Muscle of leg (tissue), 11 donors: ENCODE data around the gene MYL6. TPM values are rescaled to one million over a fixed set of nuclear protein-coding genes. Genes with fewer than 3 reads are reported as not detected.

Experiments used
- DNase-seq: peaks from one replicate; pipeline ENCODE4 v3.0.0; 2013
- H3K27ac ChIP-seq: one replicate; pipeline ENCODE4 v1.5.1; 2013; ENCODE audit warnings: mild to moderate bottlenecking, low read length, control low read depth
- H3K27me3 ChIP-seq: one replicate; pipeline ENCODE4 v1.6.1; 2013; ENCODE audit warnings: low read length; ENCODE audit not compliant: control insufficient read depth, insufficient read depth
- H3K36me3 ChIP-seq: one replicate; pipeline ENCODE4 v1.6.1; 2013; ENCODE audit warnings: low read length; ENCODE audit not compliant: control insufficient read depth, insufficient read depth
- H3K4me1 ChIP-seq: one replicate; pipeline ENCODE4 v1.6.1; 2013; ENCODE audit warnings: low read length; ENCODE audit not compliant: control insufficient read depth, insufficient read depth
- H3K4me3 ChIP-seq: one replicate; pipeline ENCODE4 v1.5.1; 2013; ENCODE audit warnings: low read length, control low read depth
- H3K9me3 ChIP-seq: replicated peaks from 2 replicates; pipeline ENCODE4 v1.6.1; 2013; ENCODE audit warnings: low read depth, low read length; ENCODE audit not compliant: control insufficient read depth
- WGBS: methylation state at CpG from one replicate; pipeline ENCODE4 v1.1.5; 2013; ENCODE audit warnings: missing lambda C conversion rate; ENCODE audit not compliant: insufficient coverage; 5-methylcytosine and 5-hydroxymethylcytosine counted together
- polyA plus RNA-seq, 8 donors: library from polyadenylated mRNA; unstranded; fragments of 120-200 nt; gene quantifications; one replicate each; pipeline versions ENCODE4 v1.2.1 to v1.2.3, GENCODE V29; 2013; ENCODE audit warnings: inconsistent platforms in 1 of 8, low replicate concordance in 1 of 8; ENCODE audit not compliant: insufficient read length in 8 of 8, insufficient read depth in 1 of 8
- total RNA-seq: library from RNA; stranded (reverse); fragments of 120-200 nt; gene quantifications from one replicate; pipeline ENCODE4 v1.2.4, GENCODE V29; 2013

The MYL6 gene
- total and polyA plus RNA-seq, 9 donors: 1,431 to 2,233 (median 1,650) TPM

DNA sequence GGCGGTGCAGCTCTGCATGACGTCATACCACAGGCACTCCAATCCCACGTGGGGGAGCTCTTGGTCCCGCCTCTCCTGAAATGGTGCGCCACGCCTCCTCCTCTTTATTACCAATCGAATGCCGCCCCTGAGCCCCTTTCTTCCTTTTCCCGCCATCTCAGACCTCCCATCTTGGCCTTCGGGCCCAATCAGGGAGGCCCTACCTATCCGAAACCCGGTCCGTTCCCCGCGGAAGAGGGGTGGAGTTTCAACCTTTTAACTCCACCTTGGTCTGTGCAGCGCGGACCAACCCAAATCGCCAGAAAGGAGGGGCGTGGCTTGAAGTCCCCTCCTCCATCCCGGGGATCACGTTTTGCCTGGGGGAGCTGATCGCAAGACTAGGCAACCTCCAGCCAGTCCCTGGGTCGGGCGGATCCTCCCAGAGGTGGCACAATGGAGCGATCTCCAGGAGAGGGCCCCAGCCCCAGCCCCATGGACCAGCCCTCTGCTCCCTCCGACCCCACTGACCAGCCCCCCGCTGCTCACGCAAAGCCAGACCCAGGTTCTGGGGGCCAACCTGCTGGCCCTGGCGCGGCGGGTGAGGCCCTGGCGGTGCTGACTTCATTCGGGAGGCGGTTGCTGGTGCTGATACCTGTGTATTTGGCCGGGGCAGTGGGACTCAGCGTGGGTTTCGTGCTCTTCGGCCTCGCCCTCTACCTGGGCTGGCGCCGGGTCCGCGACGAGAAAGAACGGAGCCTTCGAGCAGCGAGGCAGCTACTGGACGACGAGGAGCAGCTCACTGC, 30.1 kb upstream of the MYL6 start, which contains the start of gene ESYT1:
Gene ESYT1 (plus strand): TSS at position 380 of the 782 bp plus-strand sequence. CDS start 53 bp downstream, at position 433.
- H3K4me1 ChIP-seq: peaks cover 38% of the 10 kb centered on the region
- no peaks in the 10 kb centered on the region for H3K27me3 ChIP-seq
- H3K9me3 ChIP-seq: no peaks in the 10 kb centered on the region
- DNase-seq: peak; percentile 100
- H3K27ac ChIP-seq: peak within 1 kb of the TSS; percentile 98
- peak within 1 kb of the TSS; percentile 99 for H3K4me3 ChIP-seq
- WGBS: under 1% methylated on average over 48 of the region's 49 CpGs
- H3K36me3 ChIP-seq: peaks cover 35% of the 10 kb centered on the region

DNA sequence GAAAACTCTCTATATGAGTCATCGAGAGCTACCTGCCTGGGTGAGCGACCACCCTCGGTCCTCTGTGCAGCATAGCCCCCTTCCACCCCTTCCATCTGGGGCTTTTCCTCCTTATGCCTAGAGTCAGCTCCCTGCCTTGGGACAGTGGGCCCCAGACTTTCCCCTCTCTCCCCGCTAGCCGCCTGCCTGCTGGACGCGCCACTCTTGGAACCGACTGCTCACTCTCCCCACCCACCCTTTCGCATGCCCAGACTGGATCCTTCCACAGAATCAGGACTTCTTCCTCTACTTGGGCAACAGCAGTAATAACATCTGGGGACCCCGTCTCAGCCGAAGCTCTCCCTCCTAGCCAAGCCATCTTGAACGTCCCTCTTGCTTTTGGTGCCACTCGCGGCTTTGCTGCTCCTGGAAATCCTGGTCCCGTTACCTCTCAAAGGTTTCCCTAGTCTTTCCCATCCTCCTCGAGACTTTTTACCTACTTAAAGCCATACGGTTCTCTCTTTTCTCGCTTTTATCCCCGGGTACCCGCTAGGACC, 29.4 kb upstream of the MYL6 start:
- DNase-seq: peak; percentile 54
- Histone ChIP-seq H3K9me3 (no peaks in the 10 kb centered on the region), H3K4me1 (peaks cover 38% of the 10 kb centered on the region), H3K27ac (peak overlapping the region; percentile 98), H3K36me3 (peaks cover 38% of the 10 kb centered on the region), H3K4me3 (peak overlapping the region; percentile 99), H3K27me3 (no peaks in the 10 kb centered on the region)
- WGBS: 0% methylated on average over 15 of the region's 20 CpGs

DNA sequence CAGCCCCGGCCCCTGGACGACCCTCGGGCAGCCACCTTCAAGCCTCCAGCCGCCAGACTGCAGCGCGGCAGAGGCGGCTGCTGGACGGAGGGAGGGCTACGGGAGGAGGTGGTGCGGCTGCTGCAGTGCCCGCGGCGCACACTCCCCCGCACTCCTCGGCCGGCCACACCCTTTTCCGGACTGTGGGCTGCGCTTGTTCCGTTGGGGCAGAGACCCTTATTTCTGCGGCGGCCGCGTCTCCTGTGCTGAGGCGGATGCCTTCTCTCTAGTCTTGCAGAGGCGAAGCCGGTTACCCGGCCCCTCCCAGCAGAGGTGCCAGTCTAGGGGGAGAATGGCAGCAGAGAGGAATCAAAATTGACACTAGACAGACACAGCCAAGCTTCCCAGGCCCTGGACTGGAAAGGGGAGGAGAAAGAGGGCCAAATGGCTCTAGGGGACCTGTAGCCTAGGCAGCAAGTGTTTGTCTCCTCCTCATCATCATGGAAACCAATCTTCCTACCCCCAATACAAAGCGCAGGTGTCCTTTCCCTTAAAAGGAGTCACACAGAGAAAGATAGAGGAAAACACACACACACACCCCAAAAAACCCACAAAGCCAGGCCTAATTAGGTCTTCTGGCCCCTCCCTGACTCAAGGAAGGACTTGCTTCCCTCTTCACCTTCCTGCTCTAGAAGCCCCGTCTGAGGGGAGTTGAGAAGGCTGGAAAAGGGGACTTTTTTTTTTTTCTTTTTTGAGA, 28.8 kb upstream of the MYL6 start:
- DNase-seq: peak; percentile 65
- H3K27me3 ChIP-seq: no peaks in the 10 kb centered on the region
- H3K9me3 ChIP-seq: no peaks in the 10 kb centered on the region
- H3K27ac ChIP-seq: peak overlapping the region; percentile 98
- WGBS: under 1% methylated on average over 23 of the region's 29 CpGs
- peaks cover 38% of the 10 kb centered on the region for H3K4me1 ChIP-seq
- peak overlapping the region; percentile 99 for H3K4me3 ChIP-seq
- peaks cover 41% of the 10 kb centered on the region for H3K36me3 ChIP-seq

DNA sequence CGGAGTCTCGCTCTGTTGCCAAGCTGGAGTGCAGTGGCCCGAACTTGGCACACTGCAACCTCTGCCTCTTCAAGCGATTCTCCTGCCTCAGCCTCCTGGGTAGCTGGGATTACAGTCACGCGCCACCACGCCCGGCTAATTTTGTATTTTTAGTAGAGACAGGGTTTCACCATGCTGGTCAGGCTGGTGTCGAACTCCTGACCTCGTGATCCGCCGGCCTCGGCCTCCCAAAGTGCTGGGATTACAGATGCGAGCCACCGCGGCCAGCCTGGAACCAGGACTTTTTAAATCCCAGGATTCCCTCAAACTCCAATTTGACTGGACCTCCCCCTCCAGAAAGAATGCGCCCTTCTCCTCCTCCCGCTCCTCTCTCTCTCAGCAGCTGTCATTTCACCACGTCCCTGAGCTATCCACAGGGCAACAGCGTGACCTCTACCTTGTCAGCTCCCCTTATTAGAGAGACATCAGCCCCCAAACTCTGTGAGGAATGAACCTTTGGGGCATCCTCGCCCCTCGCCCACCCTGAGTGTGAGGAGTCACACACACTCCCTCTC, 28.1 kb upstream of the MYL6 start:
- H3K4me3 ChIP-seq: peak overlapping the region; percentile 99
- H3K9me3 ChIP-seq: no peaks in the 10 kb centered on the region
- no peaks in the 10 kb centered on the region for H3K27me3 ChIP-seq
- peak overlapping the region; percentile 98 for H3K27ac ChIP-seq
- peak; percentile 34 for DNase-seq
- H3K36me3 ChIP-seq: peaks cover 46% of the 10 kb centered on the region
- peaks cover 38% of the 10 kb centered on the region for H3K4me1 ChIP-seq
- WGBS: 43% methylated on average over 14 of the region's 22 CpGs

DNA sequence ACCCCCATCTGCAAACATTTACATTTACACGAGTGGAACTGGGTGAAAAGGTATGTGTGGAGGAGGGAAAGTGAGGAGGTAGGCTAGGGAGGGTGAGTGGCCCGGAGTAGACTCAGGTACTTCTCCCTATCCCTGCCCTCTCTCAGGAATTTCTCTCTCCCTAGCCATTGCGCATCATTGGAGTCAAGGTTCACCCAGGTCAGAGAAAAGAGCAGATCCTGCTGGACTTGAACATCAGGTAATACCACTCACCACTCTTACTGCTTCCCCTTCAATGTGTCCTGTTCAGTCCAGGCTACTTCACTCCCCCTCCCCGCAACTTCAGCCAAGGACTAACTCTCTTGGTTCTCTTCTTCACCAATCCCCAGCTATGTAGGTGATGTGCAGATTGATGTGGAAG, 27.3 kb upstream of the MYL6 start:
- no peak for DNase-seq
- Histone ChIP-seq H3K27me3 (no peaks in the 10 kb centered on the region), H3K4me3 (no peak overlapping the region), H3K4me1 (peaks cover 35% of the 10 kb centered on the region), H3K27ac (peak overlapping the region; percentile 49), H3K36me3 (peaks cover 52% of the 10 kb centered on the region), H3K9me3 (no peaks in the 10 kb centered on the region)
- 100% methylated on average over 1 of the region's 4 CpGs for WGBS

DNA sequence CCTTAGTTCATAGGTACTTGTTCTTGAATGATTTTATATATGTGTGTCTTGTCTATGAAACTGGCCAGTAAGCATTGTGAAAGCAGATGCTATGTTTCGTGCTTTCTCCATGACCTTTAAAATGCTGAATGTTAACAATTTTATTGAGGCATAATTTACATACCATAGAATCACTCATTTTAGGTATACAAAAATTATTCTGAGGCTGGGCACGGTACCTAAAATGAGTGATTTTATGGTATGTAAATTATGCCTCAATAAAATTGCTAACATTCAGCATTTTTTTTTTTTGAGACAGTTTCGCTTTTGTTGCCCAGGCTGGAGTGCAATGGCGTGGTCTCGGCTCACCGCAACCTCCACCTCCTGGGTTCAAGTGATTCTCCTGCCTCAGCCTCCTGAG, 23.3 kb upstream of the MYL6 start:
- Histone ChIP-seq H3K36me3 (peaks cover 92% of the 10 kb centered on the region), H3K27ac (no peak overlapping the region), H3K9me3 (no peaks in the 10 kb centered on the region), H3K4me3 (no peak overlapping the region), H3K27me3 (no peaks in the 10 kb centered on the region), H3K4me1 (peaks cover 7% of the 10 kb centered on the region)
- DNase-seq: no peak
- WGBS: no CpG with 5 or more reads among the region's 6 CpGs

DNA sequence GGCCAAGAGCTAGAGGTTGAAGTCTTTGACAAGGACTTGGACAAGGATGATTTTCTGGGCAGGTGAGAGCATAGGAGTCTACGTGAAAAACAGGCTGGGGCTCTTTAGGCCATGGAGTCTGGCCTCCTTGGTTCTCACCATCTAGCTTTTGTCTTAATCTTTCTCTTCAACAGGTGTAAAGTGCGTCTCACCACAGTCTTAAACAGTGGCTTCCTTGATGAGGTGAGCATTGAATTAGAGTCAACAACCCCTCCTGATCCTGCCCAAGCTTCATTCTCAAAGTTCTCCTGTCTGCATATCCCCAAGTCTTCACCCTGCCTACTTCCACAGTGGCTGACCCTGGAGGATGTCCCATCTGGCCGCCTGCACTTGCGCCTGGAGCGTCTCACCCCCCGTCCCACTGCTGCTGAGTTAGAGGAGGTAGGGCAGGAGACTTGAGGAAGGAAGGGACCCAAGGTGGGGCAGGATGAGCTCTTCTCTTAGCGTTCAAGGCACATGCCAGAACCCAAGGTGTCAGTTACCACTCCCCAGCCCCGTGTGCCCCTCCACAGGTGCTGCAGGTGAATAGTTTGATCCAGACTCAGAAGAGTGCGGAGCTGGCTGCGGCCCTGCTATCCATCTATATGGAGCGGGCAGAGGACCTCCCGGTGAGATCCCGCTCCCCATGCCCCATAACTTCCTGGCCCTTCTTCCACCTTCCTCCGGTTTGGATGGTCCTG, 20.1 kb upstream of the MYL6 start:
- Histone ChIP-seq H3K27ac (no peak overlapping the region), H3K4me1 (no peaks in the 10 kb centered on the region), H3K36me3 (peaks cover 88% of the 10 kb centered on the region), H3K4me3 (no peak overlapping the region), H3K9me3 (no peaks in the 10 kb centered on the region), H3K27me3 (no peaks in the 10 kb centered on the region)
- 91% methylated on average over 5 of the region's 14 CpGs for WGBS
- DNase-seq: no peak

DNA sequence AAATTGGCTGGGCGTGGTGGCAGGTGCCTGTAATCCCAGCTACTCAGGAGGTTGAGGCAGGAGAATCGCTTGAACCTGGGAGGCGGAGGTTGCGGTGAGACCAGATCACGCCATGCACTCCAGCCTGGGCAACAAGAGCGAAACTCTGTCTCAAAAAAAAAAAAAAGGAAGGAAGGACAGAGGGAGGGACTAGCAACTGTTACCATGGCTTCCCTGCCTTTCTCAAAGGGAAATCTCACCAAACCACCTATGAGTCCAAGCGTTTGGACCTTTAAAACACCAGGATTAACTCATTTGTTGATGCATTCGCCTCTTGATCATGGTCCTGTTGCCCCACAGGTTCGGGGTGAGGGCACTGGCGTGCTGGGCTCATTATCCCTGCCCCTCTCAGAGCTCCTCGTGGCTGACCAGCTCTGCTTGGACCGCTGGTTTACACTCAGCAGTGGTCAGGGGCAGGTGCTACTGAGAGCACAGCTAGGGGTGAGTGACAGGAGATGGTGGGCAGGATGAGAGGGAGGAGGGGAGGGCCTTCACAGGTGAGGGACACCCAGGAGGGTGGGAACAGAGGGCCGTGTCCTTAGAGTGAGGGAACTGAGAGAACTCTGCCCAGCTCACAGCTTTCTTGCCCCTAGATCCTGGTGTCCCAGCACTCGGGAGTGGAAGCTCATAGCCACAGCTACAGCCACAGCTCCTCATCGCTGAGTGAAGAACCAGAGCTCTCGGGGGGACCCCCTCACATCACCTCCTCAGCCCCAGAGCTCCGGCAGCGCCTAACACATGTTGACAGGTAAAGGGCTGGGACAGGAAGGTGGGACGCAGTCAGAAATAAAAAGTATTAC, 16.0 kb upstream of the MYL6 start:
- WGBS: 84% methylated on average over 12 of the region's 19 CpGs
- Histone ChIP-seq H3K9me3 (no peaks in the 10 kb centered on the region), H3K36me3 (peaks cover 74% of the 10 kb centered on the region), H3K27ac (no peak overlapping the region), H3K4me3 (no peak overlapping the region), H3K4me1 (peaks cover 8% of the 10 kb centered on the region), H3K27me3 (no peaks in the 10 kb centered on the region)
- no peak for DNase-seq

DNA sequence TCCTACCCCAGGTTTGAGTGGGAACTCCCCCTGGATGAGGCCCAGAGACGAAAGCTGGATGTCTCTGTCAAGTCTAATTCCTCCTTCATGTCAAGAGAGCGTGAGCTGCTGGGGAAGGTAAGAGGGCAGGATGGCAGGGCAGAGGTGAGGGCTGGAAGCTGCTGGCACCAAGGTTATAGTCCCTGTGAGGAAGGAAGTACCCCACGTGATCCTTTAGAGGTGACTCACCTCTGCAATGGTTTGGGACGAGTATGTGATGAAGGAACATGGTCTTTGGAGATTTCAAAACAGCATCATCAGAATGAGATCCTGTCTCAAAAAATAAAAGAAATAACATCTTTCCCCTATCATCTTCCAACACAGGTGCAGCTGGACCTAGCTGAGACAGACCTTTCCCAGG, 14.9 kb upstream of the MYL6 start:
- WGBS: 100% methylated on average over 1 of the region's 4 CpGs
- H3K4me1 ChIP-seq: peaks cover 8% of the 10 kb centered on the region
- H3K27ac ChIP-seq: peak overlapping the region; percentile 65

More for the DNA sequence above, 14.9 kb upstream of the MYL6 start:
- no peak for DNase-seq
- H3K27me3 ChIP-seq: no peaks in the 10 kb centered on the region
- no peaks in the 10 kb centered on the region for H3K9me3 ChIP-seq
- H3K4me3 ChIP-seq: no peak overlapping the region
- peaks cover 63% of the 10 kb centered on the region for H3K36me3 ChIP-seq
